IPS-NIHi11 (cell line): ENCODE results near the gene VIPR1.

Experiments
- DNase-seq: peaks from one replicate; pipeline ENCODE4 v3.0.0; 2012; ENCODE audit warnings: mixed read lengths, low spot score

VIPR1 gene, protein sequence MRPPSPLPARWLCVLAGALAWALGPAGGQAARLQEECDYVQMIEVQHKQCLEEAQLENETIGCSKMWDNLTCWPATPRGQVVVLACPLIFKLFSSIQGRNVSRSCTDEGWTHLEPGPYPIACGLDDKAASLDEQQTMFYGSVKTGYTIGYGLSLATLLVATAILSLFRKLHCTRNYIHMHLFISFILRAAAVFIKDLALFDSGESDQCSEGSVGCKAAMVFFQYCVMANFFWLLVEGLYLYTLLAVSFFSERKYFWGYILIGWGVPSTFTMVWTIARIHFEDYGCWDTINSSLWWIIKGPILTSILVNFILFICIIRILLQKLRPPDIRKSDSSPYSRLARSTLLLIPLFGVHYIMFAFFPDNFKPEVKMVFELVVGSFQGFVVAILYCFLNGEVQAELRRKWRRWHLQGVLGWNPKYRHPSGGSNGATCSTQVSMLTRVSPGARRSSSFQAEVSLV

DNA sequence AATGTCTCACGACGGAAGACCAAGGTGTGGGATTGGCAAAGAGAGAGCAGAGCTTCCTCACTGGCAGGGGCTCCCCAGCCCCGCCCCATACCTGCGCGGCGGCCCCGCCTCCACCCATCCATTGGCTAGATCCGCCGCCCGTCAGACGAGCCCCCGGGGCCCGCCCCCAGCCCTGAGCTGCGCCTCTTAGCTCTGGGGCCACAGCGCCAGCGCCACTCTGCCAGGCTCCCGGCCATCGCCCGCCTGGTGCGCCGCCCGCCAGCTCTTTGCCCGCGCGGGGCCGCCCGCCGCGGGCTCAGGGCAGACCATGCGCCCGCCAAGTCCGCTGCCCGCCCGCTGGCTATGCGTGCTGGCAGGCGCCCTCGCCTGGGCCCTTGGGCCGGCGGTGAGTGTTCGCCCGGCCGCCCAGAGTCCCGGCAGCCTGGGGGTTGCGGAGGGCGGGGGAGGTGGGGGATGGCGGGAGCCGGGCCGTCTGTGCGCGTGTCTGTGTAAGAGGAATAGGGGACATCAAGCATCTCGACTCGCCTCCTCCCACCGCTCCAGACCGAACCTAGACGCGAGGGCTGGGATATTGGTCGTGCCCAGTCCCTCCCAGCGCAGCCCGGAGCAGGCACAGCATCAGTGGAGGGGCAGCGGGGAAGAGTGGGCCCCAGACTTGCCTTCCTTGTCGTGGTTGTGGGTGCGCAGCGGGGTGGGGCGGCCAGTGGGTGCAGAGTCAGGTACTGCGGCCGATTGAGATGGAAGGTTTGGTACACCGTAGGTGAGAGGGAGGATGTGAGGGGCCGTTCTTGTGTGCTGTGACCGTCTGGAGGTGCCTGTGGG, at the start of gene VIPR1:
TSS of gene VIPR1 (plus strand) at position 215 of the 822 bp plus-strand sequence. CDS start at position 308, 93 bp downstream.
- DNase-seq: peak; percentile 99

DNA sequence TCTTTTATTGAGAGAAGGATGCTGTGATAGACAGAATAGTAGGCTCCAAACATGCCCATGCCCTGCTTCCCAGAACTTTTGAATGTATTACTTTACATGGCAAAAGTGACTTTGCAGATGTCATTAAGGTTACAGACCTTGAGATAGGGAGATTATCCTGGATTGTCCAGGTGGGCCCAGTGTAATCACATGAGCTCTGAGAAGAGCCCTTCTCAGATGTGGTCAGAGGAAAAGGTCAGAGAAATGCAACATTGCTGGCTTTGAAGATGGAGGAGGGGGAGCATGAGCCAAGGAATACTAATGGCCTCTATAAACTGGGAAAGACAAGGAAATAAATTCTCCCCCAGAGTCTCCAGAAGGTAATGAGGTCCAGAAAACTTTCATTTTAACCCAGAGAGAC, 46.2 kb upstream of the VIPR1 start:
- DNase-seq: no peak

DNA sequence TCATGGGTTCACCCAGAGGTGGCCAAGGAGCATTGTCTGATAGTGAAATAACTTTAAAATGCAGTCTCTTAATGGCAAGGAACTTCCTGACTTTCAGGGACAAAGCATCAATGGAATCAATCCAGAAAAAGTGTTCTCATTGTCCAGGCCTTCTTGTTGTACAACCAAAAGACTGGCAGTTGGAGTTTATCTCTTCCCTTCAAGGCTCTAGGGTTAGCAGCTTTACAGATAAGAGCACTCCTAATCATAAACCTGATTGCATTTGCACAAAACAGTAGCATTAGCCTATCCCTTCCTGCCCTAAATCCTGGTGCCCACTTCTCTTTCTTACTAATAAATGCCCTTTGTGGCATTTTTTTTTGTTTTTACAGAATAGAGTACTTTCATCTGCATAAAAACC, 43.3 kb upstream of the VIPR1 start:
- no peak for DNase-seq

DNA sequence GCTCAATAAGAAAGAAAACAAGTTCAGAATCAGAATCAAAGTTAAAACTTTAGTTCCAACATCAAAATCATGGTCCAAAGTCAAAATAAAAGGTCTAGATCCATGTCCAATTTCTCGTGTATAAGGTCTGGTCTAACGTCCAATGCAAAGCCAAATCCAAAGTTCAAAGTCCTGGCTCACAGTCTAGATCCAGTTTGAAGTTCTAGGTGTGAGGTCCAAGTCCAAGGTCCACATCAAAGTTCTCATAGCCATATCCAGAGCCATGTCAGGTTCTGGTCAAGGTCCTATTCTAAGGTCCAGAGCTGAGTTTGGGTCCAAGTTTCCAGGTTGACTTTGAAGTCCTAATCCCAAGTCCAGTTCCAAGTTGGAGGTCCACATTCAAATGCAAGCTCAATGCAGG, 40.7 kb upstream of the VIPR1 start:
- DNase-seq: no peak

DNA sequence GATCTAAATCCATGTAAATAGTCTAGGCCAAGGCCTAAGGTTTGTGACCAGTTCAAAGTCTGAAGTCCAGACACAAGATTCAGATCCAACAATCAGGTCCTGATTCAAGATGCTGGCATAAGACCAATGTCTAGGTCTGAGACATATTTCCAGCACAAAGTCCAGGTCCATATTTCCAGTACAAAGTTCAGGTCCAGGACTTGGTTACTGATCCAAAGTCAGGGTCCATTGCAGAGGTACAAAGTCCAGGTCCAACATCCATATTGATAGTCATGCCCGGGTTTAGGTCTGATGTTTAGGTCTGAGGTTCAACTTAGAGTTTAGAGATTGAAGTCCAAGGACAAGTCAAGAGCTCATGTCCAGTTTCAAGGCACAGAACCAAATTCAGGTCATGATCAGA, 39.4 kb upstream of the VIPR1 start:
- DNase-seq: no peak

DNA sequence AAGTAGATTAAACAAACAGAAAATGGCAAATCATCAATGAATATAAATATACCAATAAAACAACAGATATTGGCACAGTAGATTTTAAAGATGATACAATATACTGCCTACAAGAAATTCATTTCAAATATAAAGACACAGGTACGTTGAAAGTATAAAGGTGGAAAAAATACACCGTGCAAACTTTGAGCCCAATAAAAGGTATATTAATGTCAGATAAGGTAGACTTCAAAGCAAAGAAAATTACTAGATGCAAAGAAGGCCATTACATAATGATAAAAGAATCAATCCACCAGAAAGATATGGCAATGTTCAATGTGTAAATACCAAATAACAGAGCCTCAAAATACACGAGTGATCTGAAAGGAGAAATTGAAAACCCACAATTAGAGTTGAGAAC, 34.3 kb upstream of the VIPR1 start:
- no peak for DNase-seq

DNA sequence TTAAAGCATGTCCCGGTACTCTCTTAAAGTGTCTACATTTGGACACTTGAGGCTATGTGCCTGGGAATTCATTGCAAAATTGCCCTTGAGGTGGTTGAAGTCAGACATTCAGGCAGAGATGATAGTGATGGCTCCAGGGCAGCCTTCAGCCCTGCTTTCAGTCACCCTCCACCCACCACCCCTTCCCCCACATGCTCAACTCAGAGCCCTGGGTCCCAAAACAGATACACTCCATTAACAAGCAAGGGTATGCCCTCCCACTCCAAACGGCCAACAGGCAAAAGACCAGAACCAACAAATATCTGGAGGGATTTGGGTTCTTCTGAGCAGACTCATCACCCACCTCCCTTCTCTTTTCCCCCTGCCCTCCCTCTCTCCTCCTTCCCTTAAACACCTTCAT, 29.9 kb upstream of the VIPR1 start:
- no peak for DNase-seq

DNA sequence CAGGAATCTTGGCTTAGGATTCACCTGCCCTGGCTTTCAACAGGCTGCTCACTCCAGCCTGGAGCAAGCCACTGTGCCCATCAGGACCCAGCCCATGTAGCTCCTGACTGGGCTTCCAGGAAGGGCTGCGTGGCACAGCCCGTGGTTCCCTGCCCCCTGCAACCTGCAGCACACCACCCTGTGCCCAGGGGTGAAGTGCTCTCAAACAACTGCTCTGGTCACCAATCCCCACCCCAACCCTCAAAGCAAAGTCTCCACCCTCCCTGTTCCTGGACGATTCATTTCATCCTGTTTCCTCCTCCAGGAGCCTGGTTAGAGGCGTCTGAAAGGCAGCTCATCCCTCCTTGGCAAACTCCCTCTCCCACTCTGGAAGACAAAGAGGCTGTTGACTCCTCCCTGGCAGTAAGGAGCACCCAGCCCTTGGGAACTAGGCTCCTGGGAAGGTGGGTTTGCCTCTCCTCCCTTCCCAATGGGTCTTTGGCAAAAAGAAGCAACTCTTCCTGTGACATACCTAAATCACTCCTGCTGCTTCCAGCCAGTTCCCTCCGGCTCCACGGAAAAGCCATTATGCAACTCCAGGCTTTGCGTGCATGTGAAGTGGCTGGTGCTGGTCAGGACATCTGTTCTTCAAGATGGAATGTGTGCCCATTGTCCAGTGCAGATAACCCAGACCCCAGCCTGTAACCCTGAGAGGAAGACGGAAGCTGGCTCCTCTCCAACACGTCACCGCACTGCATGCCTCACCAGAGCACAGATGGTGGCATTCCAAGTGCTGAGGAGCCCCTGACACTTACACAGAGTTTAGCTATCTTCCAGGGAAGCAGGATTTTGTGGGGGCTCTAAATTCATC, 29.1 kb upstream of the VIPR1 start:
- DNase-seq: no peak

DNA sequence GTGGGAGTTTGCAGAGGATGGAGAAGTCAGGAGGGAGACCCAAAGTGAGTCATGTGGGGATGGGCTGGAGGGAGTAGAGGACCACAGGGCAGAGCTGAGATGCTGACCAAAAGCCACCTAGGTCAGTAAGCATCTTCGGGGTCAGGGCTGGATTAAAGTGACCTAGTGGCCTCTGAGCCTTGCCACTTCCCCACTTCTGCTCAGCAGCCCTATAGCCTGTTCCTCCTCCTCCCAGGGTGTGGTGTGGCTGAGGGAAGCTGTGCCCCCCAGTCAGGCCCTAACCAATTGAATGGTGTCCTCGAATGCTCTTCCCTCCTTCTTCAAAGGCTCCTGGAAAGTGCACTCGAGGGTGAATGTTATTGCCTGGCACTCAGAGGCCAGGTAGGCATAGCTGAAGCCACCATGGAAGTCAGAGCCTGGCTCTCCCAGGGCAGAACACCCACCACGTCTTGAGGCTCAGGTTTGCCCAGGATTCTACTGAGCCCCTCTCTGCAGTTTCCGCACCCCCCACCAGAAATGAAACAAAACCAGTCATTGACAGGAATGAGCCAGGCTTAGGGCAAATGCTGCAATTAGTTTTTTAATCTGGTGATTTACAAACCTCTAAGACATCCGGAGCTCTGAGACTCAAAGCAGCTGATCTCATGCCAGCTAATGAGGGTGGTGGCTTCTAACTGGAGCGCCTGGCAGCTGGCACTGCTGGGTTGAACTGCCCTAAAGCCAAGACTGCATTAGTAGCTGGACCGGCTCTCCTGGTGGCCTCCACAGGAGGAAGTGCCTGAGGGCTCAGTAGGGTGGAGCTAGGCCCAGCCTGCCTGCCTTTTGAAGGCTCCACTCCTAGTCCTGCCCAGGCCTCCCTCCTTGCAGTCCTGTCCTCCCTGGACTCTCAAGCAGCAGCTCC, 26.0 kb upstream of the VIPR1 start:
- DNase-seq: peak; percentile 60

DNA sequence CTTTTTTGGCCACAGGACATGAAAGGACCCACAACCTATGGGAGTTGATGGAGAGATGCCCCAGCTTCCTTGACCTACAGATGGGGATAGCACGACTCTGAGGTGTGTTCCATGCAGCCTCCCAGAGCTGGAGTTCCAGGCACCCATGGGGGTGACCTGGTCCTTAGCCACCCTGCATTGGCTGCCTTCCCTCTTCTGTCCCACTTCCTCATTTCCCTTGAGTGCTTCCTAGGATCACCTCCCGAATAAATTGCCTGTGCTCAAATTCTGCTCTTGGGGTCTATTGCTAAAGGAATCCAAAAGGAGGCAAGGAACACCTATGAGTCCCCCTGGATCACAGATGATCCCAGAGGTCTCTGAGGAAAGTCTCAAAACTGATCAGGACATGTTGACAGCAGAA, 24.7 kb upstream of the VIPR1 start:
- no peak for DNase-seq

DNA sequence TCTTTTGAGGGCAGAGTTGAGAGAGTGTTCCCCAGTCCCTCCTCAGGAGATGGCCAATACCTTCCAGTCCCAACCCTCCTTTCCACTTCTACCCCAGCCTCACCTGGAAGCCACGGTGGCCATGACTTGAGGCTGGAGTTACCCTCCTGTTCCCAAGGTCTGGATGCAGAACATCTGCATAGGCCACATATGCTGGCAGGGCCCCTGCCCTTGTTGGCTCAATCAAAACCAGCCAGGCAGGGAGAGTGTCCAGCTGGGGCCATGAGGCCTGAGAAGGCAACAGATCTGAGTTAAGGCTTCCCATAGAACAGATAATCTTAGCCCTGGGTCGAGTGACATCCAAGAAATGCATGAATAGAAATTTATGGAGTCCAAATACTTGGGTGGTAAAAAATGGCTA, 23.6 kb upstream of the VIPR1 start:
- no peak for DNase-seq

DNA sequence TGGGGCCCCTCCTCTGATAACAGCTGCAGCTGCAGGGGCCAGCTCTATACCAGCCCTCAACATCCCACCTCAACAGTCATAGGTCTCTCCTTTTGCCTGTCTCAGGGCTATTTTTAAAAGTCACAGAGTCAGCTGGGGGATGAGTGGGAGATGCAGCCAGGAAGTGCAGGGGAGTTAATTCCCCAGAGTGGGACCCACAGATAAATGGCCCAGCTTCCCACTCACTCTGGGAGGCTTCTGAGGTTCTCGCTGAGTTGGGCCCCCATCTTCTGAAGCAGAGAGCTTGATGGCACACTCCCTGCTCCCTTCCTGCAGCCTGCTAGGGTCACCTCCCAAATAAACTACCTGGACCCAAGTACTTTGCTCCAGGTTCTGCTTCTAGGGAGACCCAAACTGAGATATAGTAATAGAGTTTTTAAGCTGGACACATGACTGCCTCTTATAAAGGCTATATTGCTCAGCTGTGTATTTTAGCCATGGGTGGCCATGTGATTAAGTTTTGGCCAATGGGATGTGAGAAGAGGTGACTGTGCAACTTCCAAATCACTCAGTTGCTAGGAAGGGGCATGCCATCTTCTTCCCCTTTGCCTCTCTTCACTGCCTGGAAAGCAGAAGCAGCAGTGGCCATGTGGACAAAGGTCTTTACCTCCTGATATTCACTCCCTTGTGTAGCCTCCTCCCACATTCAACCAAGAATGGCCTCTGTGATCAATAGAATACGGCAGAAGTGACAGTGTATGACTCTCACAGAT, 15.5 kb upstream of the VIPR1 start:
- no peak for DNase-seq

DNA sequence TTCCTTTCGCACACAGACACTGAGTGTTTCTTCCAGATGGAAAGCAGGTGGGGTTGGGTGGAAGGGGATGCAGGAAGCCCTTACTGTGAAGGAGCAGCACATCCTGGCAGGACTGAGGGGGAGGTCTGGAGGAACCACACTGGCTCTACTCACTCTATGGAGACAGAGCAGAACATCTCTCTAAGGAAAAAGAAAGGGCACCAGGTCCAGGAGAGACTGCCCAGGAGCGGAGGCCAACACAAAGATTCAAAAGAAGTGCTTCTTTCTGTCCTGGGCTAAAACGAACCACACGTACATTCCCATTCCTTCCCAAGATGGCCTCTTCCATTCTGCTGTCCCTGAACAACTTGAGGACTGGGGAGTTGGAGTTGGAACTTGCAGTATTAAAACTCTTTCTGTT, 13.8 kb upstream of the VIPR1 start:
- no peak for DNase-seq

DNA sequence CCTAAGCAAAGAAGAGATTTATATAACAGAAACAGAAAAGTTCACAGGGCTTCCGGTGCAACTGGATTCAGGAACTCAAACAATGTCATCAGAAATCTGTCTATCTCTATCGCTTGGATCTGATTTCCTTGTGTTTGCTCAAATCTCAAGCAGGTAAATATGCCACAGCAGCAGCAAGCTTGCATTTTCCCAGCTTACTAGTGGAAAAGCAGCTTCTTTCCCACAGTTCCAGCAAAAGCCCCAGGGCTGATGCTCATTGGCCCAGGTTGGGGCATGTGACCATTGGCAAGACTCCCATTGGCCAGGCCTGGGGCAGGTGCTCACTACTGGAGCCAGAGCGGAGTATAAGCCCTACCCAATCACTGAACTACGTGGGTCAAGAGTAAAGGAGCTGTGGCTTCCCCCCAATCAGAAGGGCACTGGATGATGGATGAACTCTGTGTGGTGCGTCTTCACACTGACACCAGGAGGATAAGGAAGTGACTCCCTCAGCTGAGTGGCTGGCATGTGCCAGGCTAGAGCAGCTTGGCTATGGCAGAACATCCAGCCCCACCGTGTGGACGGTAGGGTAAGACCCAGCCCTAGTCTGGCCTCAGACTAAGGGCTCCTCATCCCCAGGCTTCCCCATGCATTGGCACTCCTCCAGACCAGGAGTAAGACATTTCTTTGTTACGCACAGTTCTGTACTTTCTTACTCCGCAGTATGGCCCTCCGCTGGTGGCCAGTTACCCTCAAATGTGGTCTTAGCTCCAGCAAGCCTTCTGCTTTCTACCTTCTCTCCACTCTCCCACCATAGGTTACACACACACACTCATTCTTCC, 13.1 kb upstream of the VIPR1 start:
- DNase-seq: no peak

DNA sequence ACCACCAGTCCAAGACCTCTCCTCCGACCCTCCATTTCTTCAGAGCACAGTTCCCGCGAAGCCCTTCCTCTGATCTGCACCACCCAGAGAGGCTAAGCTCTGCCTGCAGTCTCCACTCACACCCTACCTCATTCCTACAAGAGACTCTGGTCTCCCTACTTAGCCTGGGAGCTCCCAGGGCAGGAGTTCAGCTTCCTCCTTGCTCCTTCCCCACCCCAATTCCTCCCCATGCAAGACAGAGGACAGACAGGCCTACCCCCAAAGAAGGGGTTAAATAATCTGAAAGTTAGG, 12.6 kb upstream of the VIPR1 start:
- DNase-seq: no peak

DNA sequence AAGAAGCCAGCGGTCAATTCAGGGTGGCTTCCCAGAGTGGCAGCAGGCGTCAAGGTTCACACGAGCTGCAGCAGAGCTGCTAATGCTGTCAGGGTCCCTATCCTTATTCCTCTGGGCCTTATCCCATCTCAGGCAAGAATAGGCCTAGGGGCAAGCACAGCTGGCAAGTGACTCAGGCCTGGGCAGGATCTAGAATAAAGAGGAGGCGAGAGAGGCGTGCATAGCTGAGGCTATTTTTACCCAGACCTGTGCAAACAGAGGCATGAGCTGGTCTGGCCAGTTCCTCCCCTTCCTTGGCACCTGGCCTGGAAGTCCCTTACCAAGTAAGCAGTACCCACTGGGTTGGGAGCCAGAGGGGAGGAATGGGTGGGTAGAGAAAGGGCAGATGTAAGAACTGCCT, 12.2 kb upstream of the VIPR1 start:
- DNase-seq: peak; percentile 46

DNA sequence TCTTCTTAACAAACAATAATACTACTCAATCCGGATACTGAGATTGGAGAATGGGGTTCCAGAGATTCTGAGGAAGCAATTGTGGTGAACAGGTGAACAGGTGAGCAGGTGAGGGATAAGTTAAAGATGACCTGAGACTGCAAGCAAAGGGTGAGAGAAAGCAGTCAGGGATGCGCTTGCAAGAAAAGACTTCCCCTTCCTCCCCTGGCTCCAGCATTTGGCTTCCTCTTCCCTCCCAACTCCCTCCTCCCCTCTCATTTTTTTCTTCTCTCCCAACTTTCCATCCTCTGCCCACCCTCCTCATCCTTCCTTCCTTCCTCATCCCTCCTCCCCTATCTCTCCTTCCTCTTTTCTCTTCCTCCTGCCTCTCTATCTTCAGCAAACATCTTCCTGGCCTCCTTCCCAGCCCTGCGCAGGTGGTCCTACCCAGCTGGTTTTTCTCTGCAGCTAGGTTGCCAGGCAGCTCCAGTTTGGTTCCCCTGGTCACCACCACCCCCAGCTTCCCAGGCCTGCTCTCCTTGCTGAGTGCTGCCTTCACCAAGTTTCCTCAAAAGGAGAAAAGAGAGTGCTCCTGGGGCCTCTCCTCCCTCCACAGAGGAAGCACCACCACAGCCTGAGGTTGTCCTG, 10.4 kb upstream of the VIPR1 start:
- DNase-seq: no peak

DNA sequence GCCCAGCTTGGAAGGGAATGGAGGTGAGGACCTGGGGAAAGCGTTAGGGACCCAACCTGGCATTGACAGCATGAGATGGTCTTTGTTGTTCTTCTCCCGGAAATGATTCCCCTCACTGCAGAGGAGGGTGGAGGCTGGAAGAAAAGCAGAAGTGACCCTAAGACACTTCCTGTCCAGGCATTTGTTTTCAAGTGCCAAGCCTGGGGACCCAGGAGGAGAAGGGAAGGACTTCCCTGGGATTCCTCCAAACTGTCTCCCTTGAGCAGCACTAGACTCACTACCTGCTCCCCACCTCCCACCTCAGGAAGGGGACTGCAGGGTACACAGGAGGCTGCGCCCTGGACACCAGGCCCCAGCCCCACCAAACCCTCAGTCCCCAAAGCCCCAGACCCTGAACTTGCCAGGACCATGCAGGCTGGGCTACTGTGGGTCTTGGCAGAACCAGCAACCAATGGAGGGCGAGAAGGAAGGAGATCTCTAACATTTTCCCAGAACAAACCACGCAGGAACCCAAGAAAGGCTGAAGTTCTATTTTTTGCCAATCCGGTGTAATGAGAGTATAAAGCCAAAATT, 9.8 kb upstream of the VIPR1 start:
- no peak for DNase-seq
